ENCODE results near the gene PDIA2.

- no peak for TF ChIP-seq CTCF (IDR thresholded peaks at IDR 0.05)
- no peak for TF ChIP-seq POLR2AphosphoS5 (IDR thresholded peaks at IDR 0.05)
- no peak for TF ChIP-seq POLR2A (IDR thresholded peaks at IDR 0.05)
These were observed 42.6 kb downstream of the PDIA2 start for GRCh38 chr16:325375-326145.
